ENCODE measurements around the gene SLC25A34.

The SLC25A34 gene

DNA sequence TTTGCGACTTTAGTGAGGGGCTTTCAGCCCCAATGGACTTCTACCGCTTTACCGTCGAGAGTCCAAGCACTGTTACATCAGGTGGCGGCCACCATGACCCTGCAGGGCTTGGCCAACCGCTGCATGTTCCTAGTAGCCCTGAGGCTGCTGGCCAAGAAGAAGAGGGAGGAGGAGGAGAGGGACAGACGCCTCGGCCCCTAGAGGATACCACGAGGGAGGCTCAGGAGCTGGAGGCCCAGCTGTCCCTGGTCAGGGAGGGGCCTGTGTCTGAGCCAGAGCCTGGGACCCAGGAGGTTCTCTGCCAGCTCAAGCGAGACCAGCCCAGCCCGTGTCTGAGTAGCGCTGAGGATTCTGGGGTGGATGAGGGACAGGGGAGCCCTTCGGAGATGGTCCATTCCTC lies 8.6 kb upstream of the SLC25A34 start:
- Histone ChIP-seq H3K27me3 (no peaks in the 10 kb centered on the region), H3K9me3 (no peaks in the 10 kb centered on the region), H3K36me3 (peaks cover 98% of the 10 kb centered on the region), H3K27ac (no peak overlapping the region), H3K4me3 (ENCODE audit: low read depth in 1 of 2, low read length in 1 of 2) (no peak overlapping the region), H3K4me1 (ENCODE audit: control insufficient read depth in 1 of 2, insufficient read depth in 1 of 2, low read depth in 1 of 2, low read length in 1 of 2) (no peaks in the 10 kb centered on the region)
- TF ChIP-seq, protein P1, sequence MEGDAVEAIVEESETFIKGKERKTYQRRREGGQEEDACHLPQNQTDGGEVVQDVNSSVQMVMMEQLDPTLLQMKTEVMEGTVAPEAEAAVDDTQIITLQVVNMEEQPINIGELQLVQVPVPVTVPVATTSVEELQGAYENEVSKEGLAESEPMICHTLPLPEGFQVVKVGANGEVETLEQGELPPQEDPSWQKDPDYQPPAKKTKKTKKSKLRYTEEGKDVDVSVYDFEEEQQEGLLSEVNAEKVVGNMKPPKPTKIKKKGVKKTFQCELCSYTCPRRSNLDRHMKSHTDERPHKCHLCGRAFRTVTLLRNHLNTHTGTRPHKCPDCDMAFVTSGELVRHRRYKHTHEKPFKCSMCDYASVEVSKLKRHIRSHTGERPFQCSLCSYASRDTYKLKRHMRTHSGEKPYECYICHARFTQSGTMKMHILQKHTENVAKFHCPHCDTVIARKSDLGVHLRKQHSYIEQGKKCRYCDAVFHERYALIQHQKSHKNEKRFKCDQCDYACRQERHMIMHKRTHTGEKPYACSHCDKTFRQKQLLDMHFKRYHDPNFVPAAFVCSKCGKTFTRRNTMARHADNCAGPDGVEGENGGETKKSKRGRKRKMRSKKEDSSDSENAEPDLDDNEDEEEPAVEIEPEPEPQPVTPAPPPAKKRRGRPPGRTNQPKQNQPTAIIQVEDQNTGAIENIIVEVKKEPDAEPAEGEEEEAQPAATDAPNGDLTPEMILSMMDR (IDR thresholded peaks at IDR 0.05) = no peak

DNA sequence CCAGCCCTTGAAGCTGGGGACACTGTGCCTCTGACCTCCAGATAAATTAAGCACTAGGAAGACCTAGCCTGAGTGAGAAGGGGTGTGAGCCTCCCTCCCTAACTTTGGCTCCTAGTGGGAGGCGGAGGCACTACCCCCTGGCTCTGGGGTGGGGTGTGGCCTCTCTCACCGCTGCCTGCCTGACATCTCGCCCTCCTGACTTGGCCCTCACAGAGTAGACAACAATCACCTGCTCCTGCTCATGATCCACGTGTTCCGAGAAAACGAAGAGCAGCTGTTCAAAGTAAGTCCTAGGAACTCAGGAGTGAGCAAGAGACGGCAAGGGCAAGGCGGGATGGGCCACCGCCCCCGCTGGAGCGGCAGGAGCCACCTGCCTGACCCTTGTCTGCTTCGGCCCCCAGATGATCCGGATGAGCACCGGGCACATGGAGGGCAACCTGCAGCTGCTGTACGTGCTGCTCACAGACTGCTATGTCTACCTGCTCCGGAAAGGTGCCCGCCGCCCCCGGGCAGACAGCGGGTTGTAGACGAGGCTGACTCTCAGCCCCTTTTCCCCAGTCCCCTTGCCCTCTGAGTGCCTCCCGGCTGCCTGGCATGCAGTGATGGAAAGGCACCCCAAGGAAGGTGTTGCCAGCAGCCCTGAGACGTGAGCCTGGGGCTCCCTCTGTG lies 8.1 kb upstream of the SLC25A34 start:
- no peak overlapping the region for H3K27ac ChIP-seq
- H3K27me3 ChIP-seq = no peaks in the 10 kb centered on the region
- no peak overlapping the region for H3K4me3 ChIP-seq (ENCODE audit: low read depth in 1 of 2, low read length in 1 of 2)
- no peaks in the 10 kb centered on the region for H3K9me3 ChIP-seq
- peaks cover 98% of the 10 kb centered on the region for H3K36me3 ChIP-seq
- TF ChIP-seq, protein P1 (IDR thresholded peaks at IDR 0.05) = no peak
- H3K4me1 ChIP-seq (ENCODE audit: control insufficient read depth in 1 of 2, insufficient read depth in 1 of 2, low read depth in 1 of 2, low read length in 1 of 2) = no peaks in the 10 kb centered on the region

DNA sequence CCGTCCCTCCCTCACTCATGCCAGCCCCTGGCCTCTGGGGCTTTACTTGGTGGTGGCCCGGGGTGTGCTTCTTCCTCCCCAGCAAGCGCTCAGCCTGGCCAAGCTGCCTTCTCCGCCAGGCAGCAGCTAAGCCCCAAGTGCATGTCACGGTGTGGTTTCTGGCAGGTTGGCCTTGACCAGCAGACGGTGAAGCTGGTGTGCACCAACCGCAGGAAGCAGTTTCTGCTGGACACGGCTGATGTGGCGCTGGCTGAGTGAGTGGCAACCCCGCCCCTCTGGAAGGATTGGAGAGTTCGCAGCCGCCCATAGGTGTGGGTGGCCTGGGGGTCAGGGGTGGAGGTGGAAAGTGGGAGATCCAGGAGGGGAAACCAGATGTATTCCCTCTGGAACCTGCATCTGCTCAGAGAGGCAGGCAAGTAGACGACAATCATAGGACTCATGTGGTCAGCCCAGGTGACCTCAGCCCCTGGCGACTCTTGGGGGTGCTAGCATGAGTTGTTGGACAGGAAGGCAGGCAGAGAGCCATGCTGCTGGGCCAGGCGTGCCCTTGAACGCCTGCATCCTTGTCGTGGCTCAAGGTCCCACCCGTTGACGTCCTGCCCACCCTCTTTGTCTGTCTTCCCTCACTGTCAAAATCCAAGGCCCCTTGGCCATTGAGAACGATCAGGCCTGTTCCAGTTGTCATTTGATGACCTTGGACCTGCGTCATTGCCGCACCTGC lies 7.0 kb upstream of the SLC25A34 start:
- TF ChIP-seq, protein P1 (IDR thresholded peaks at IDR 0.05) = no peak
- Histone ChIP-seq H3K9me3 (no peaks in the 10 kb centered on the region), H3K4me3 (ENCODE audit: low read depth in 1 of 2, low read length in 1 of 2) (no peak overlapping the region), H3K4me1 (ENCODE audit: control insufficient read depth in 1 of 2, insufficient read depth in 1 of 2, low read depth in 1 of 2, low read length in 1 of 2) (no peaks in the 10 kb centered on the region), H3K27ac (no peak overlapping the region), H3K36me3 (peaks cover 98% of the 10 kb centered on the region), H3K27me3 (no peaks in the 10 kb centered on the region)

DNA sequence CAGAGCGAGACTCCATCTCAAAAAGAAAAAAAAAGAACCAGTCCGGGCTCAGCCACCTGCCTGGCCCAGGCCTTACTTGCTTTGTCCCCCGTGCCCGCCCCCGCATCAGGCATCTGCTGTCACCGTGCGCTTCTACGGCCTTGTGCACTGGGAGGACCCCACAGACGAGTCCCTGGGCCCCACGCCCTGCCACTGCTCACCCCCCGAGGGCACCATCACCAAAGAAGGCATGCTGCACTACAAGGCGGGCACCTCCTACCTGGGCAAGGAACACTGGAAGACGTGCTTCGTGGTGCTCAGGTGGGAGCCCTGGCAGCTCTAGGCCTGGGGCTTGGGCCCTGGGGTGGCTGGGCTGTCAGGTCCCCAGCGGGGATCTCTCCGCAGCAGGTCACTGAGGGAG lies 5.6 kb upstream of the SLC25A34 start:
- H3K36me3 ChIP-seq = peaks cover 100% of the 10 kb centered on the region
- H3K4me3 ChIP-seq (ENCODE audit: low read depth in 1 of 2, low read length in 1 of 2) = no peak overlapping the region
- H3K27ac ChIP-seq = no peak overlapping the region
- TF ChIP-seq, protein P1 (IDR thresholded peaks at IDR 0.05) = no peak
- no peaks in the 10 kb centered on the region for H3K9me3 ChIP-seq
- no peaks in the 10 kb centered on the region for H3K4me1 ChIP-seq (ENCODE audit: control insufficient read depth in 1 of 2, insufficient read depth in 1 of 2, low read depth in 1 of 2, low read length in 1 of 2)
- H3K27me3 ChIP-seq = no peaks in the 10 kb centered on the region

DNA sequence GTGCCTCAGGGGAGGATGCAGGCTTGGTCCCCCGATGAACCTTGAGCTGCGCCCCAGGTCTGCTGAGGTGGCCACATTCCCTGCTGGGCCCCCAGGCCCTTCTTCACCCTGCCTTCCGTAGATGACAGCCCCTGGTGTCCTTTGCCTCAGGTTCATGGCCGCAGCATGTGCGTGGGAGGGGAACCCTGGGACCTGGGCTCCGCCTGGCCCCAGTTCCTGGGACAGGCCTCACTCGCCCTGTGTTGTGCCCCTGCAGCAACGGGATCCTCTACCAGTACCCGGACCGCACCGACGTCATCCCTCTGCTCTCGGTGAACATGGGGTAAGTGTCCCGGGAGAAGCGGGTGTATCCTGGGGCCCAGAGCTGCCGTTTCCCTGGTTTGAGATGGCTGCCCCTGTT lies 5.1 kb upstream of the SLC25A34 start:
- Histone ChIP-seq H3K9me3 (no peaks in the 10 kb centered on the region), H3K36me3 (peaks cover 96% of the 10 kb centered on the region), H3K27ac (no peak overlapping the region), H3K4me3 (ENCODE audit: low read depth in 1 of 2, low read length in 1 of 2) (no peak overlapping the region), H3K27me3 (no peaks in the 10 kb centered on the region), H3K4me1 (ENCODE audit: control insufficient read depth in 1 of 2, insufficient read depth in 1 of 2, low read depth in 1 of 2, low read length in 1 of 2) (no peaks in the 10 kb centered on the region)
- TF ChIP-seq, protein P1 (IDR thresholded peaks at IDR 0.05) = no peak

All from neutrophil (primary cell).